ENCODE data around the gene MTUS2. TPM values are rescaled to one million over a fixed set of nuclear protein-coding genes. Genes with fewer than 3 reads are reported as not detected.

The MTUS2 gene
- total and polyA plus RNA-seq, 9 of the 15 experiments (the other 6 are each of a cell fraction or from before 2014, with no cell fraction given) = 0.01 to 0.28 (median 0.06) TPM; not detected in 1

- in situ Hi-C loops (cut with MboI) = no loop called here
- H3K9me3 ChIP-seq (replicated peaks; ENCODE audit: control insufficient read depth, insufficient read depth, low read depth, low read length) = no peaks in the 10 kb centered on the region
- no peaks in the 10 kb centered on the region for H3K9me1 ChIP-seq (ENCODE audit: control insufficient read depth, insufficient read depth, low read length)
- H3K36me3 ChIP-seq (ENCODE audit: control insufficient read depth, insufficient read depth, low read length) = no peaks in the 10 kb centered on the region
- TF ChIP-seq CHD2 (IDR thresholded peaks at IDR 0.05; ENCODE audit: low read depth, low read length) = no peak
- no peak for TF ChIP-seq RBM39 (optimal IDR thresholded peaks at IDR 0.05; ENCODE audit: low read depth, low read length)
- no peak for TF ChIP-seq MEF2D (tag; conservative IDR thresholded peaks at IDR 0.05; ENCODE audit: low read depth)
- no peak for TF ChIP-seq ZNF644 (tag; IDR thresholded peaks at IDR 0.05; ENCODE audit: low read depth)
- TF ChIP-seq NCOA1 (IDR thresholded peaks at IDR 0.05; ENCODE audit: low read depth) = no peak
- no peak for TF ChIP-seq ZNF398 (CRISPR knock-in tag; IDR thresholded peaks at IDR 0.05)
- TF ChIP-seq RBM17 (IDR thresholded peaks at IDR 0.05; ENCODE audit: borderline replicate concordance, low read depth, low read length) = no peak
- H3K4me2 ChIP-seq (ENCODE audit: insufficient read depth, low read length) = no peak overlapping the region
- H4K20me1 ChIP-seq (replicated peaks; ENCODE audit: control insufficient read depth, insufficient read depth, low read length) = no peaks in the 10 kb centered on the region
- POLR2A ChIA-PET = interaction anchor here (0.5 kb wide), 1 partner anchor 14 kb away, joined by 4 read pairs; no protein-coding TSS in a partner anchor
- intact Hi-C loops (cut with micrococcal nuclease) = no loop called here
- no peak for ATAC-seq
- CTCF ChIA-PET (ENCODE audit: low intra/inter-chr PET ratio) = no interaction called here
- no peak overlapping the region for H3K27ac ChIP-seq (ENCODE audit: extremely low read depth, low read depth, low read length)
- peaks cover 0 to 5% of the 10 kb centered on the region in 2 experiments; a peak in 3 of 5 replicates for H3K4me1 ChIP-seq (replicated peaks in 1 of 2; ENCODE audit: control insufficient read depth in 2 of 2, insufficient read depth in 2 of 2, low read length in 2 of 2)
- H3K9ac ChIP-seq (ENCODE audit: insufficient read depth in 1 of 2, low read depth in 2 of 2, low read length in 2 of 2) = no peak overlapping the region
- H2AFZ ChIP-seq (ENCODE audit: low read depth, low read length) = no peak overlapping the region
- H3K4me3 ChIP-seq = no peak overlapping the region
- FAIRE-seq = no peak
- WGBS (ENCODE audit: insufficient coverage, low coverage, missing lambda C conversion rate) = 0% methylated on average over 1 of the region's 1 CpG
- no peaks in the 10 kb centered on the region for H3K79me2 ChIP-seq (ENCODE audit: control insufficient read depth, insufficient read depth, low read length)
- DNase-seq (ENCODE audit: extremely low read depth in 1 of 4, low spot score in 3 of 4) = no peak
- peaks cover 0 to 6% of the 10 kb centered on the region in 2 experiments; a peak in 2 of 5 replicates for H3K27me3 ChIP-seq (ENCODE audit: control insufficient read depth in 2 of 2, insufficient read depth in 2 of 2, low read length in 2 of 2)
- BruUV-seq (replicated peaks) = no TSS peak
Measured at GRCh38 chr13:29379865-29380264, 559.7 kb downstream of the MTUS2 start.

All from K562 (cell line).